HG02938 (cell line): ENCODE measurements around the gene RGS14.
"Not testable (repeated sequence)": the region's sequence is repeated elsewhere in the genome, so short reads cannot be mapped to it uniquely, and the experiment has no call there.

Source experiments
- ATAC-seq: cut with Tn5 transposase; IDR thresholded peaks from one replicate; pipeline ENCODE4 v1.9.1; 2021; ENCODE audit warnings: mild to moderate bottlenecking, moderate library complexity; ENCODE audit not compliant: unreplicated experiment

Gene RGS14

GRCh38 chr5:177346820-177347219 is 10.9 kb upstream of the RGS14 start:
- ATAC-seq: no peak

GRCh38 chr5:177347699-177348098 is 10.0 kb upstream of the RGS14 start:
- ATAC-seq: no peak

GRCh38 chr5:177349362-177349647 is 8.4 kb upstream of the RGS14 start:
- no peak for ATAC-seq

- ATAC-seq: no peak
Measured at GRCh38 chr5:177349762-177350161, 8.0 kb upstream of the RGS14 start.

GRCh38 chr5:177350776-177351391 is 6.8 kb upstream of the RGS14 start:
- ATAC-seq: no peak

- peak; percentile 96 for ATAC-seq
Measured at GRCh38 chr5:177351392-177352329, 6.1 kb upstream of the RGS14 start, which contains the start of gene LMAN2. Gene LMAN2, minus strand, starts transcription at chr5:177351668. Its CDS starts 21 bp downstream, at chr5:177351647.

GRCh38 chr5:177353093-177353492 is 4.6 kb upstream of the RGS14 start:
- no peak for ATAC-seq

- ATAC-seq: no peak
Measured at GRCh38 chr5:177354256-177354655, 3.5 kb upstream of the RGS14 start.

GRCh38 chr5:177354711-177355110 is 3.0 kb upstream of the RGS14 start:
- ATAC-seq: no peak

GRCh38 chr5:177355162-177355867 is 2.4 kb upstream of the RGS14 start:
- ATAC-seq: no peak

GRCh38 chr5:177355868-177356168 is 1.9 kb upstream of the RGS14 start:
- no peak for ATAC-seq

GRCh38 chr5:177356746-177357145 is 978 bp upstream of the RGS14 start:
- no peak for ATAC-seq

GRCh38 chr5:177357146-177357458 is 622 bp upstream of the RGS14 start:
- no peak for ATAC-seq

- no peak for ATAC-seq
Measured at GRCh38 chr5:177358370-177358819, 671 bp downstream of the RGS14 start.

- no peak for ATAC-seq
Measured at GRCh38 chr5:177359451-177359851, 1.7 kb downstream of the RGS14 start.

- ATAC-seq: no peak
Measured at GRCh38 chr5:177359860-177360259, 2.1 kb downstream of the RGS14 start.

- not testable (repeated sequence) for ATAC-seq
Measured at GRCh38 chr5:177360740-177361139, 3.0 kb downstream of the RGS14 start.

GRCh38 chr5:177361418-177362291 is 3.9 kb downstream of the RGS14 start:
- ATAC-seq: no peak

- ATAC-seq: no peak
Measured at GRCh38 chr5:177362292-177362609, 4.5 kb downstream of the RGS14 start.

- no peak for ATAC-seq
Measured at GRCh38 chr5:177362610-177363507, 5.1 kb downstream of the RGS14 start.
